HepG2 (cell line): ENCODE results near the gene TLE1. TPM values are rescaled to one million over a fixed set of nuclear protein-coding genes. Genes with fewer than 3 reads are reported as not detected.

ENCODE experiments used
- ARHGAP35 ChIP-seq: sonication (generic); formaldehyde crosslinking; IDR thresholded peaks from 2 replicates; pipeline ENCODE4 v1.9.0; 2022; ENCODE audit warnings: mild to moderate bottlenecking, inconsistent platforms, moderate library complexity, missing genetic modification reagents, borderline replicate concordance
- CBX5 ChIP-seq: sonication (generic); formaldehyde crosslinking; IDR thresholded peaks from 2 replicates; pipeline ENCODE4 v1.4.0; 2020; ENCODE audit warnings: missing genetic modification reagents, borderline replicate concordance
- CENPT ChIP-seq: sonication (generic); formaldehyde crosslinking; IDR thresholded peaks from 2 replicates; pipeline ENCODE4 v1.8.0; 2022; ENCODE audit warnings: low read depth, mild to moderate bottlenecking, moderate library complexity, missing genetic modification reagents
- CSRNP2 ChIP-seq: sonication (generic); formaldehyde crosslinking; conservative IDR thresholded peaks from 2 replicates; pipeline ENCODE4 v1.8.0; 2022; ENCODE audit warnings: low read depth, missing genetic modification reagents
- E2F2 ChIP-seq: sonication (generic); formaldehyde crosslinking; IDR thresholded peaks from 2 replicates; pipeline ENCODE4 v1.4.0; 2020; ENCODE audit warnings: missing genetic modification reagents, borderline replicate concordance
- EP300 ChIP-seq, 3 experiments: sonication (generic) in 1 of 3; formaldehyde crosslinking in 1 of 3; IDR thresholded peaks; 2 replicates each; pipeline versions ENCODE4 v1.5.1 to v1.6.1; 2011 to 2020; ENCODE audit warnings: low read depth in 2 of 3, low read length in 2 of 3, borderline replicate concordance in 1 of 3, improper control_type of control experiment in 1 of 3, mild to moderate bottlenecking in 1 of 3, missing genetic modification reagents in 1 of 3, moderate library complexity in 1 of 3
- HNF4G ChIP-seq, 2 experiments: sonication (generic) in 1 of 2; formaldehyde crosslinking in 1 of 2; IDR thresholded peaks; 2 replicates each; pipeline versions ENCODE4 v1.4.0 to v1.6.1; 2011 to 2020; ENCODE audit warnings: borderline replicate concordance in 2 of 2, low read depth in 2 of 2, mild to moderate bottlenecking in 2 of 2, low read length in 1 of 2, missing genetic modification reagents in 1 of 2, moderate library complexity in 1 of 2
- JUNB ChIP-seq: sonication (generic); formaldehyde crosslinking; IDR thresholded peaks from 2 replicates; pipeline ENCODE4 v1.8.0; 2022; ENCODE audit warnings: missing genetic modification reagents, mild to moderate bottlenecking, borderline replicate concordance
- KDM1A ChIP-seq: IDR thresholded peaks from 2 replicates; pipeline ENCODE4 v1.6.1; 2016; ENCODE audit warnings: missing compliant biosample characterization
- KLF15 ChIP-seq: sonication (generic); formaldehyde crosslinking; IDR thresholded peaks from 2 replicates; pipeline ENCODE4 v1.8.1; 2023; ENCODE audit warnings: borderline replicate concordance, mild to moderate bottlenecking, inconsistent platforms, missing genetic modification reagents, mixed read lengths
- NRL ChIP-seq: sonication (generic); formaldehyde crosslinking; IDR thresholded peaks from 2 replicates; pipeline ENCODE4 v1.5.0; 2020; ENCODE audit warnings: missing genetic modification reagents, mild to moderate bottlenecking, moderate library complexity, borderline replicate concordance
- PLSCR1 ChIP-seq: sonication (generic); formaldehyde crosslinking; IDR thresholded peaks from 2 replicates; pipeline ENCODE4 v1.5.0; 2020; ENCODE audit warnings: missing genetic modification reagents, mild to moderate bottlenecking, borderline replicate concordance
- PRMT3 ChIP-seq: sonication (generic); formaldehyde crosslinking; IDR thresholded peaks from 2 replicates; pipeline ENCODE4 v1.8.1; 2022; ENCODE audit warnings: low read depth, mild to moderate bottlenecking, moderate library complexity, missing genetic modification reagents, borderline replicate concordance
- PTBP1 ChIP-seq: fragments of 200-400 bp; formaldehyde crosslinking; IDR thresholded peaks from 2 replicates; pipeline ENCODE4 v1.6.1; 2018; ENCODE audit warnings: low read length, low read depth; ENCODE audit not compliant: poor library complexity, severe bottlenecking
- TMF1 ChIP-seq: sonication (generic); formaldehyde crosslinking; IDR thresholded peaks from 2 replicates; pipeline ENCODE4 v1.8.1; 2022; ENCODE audit warnings: low read depth, missing genetic modification reagents
- YEATS4 ChIP-seq: sonication (generic); formaldehyde crosslinking; IDR thresholded peaks from 2 replicates; pipeline ENCODE4 v1.4.0; 2020; ENCODE audit warnings: missing genetic modification reagents, borderline replicate concordance
- ZNF703 ChIP-seq: sonication (generic); formaldehyde crosslinking; IDR thresholded peaks from 2 replicates; pipeline ENCODE4 v1.5.1; 2020; ENCODE audit warnings: missing genetic modification reagents, mild to moderate bottlenecking, moderate library complexity, borderline replicate concordance
- ZNF878 ChIP-seq: sonication (generic); formaldehyde crosslinking; IDR thresholded peaks from 2 replicates; pipeline ENCODE4 v1.8.1; 2023; ENCODE audit warnings: mild to moderate bottlenecking, missing genetic modification reagents, moderate library complexity
- ZNF891 ChIP-seq: sonication (generic); formaldehyde crosslinking; IDR thresholded peaks from 2 replicates; pipeline ENCODE4 v1.5.0; 2020; ENCODE audit warnings: mild to moderate bottlenecking, missing genetic modification reagents
- polyA plus RNA-seq, 8 experiments: library from polyadenylated mRNA; depleted of rRNA in 3 of 8; stranded (reverse) in 7 of 8; unstranded in 1 of 8; fragments of >200 nt; fragmentation: Illumina TruSeq in 4 of 8; extraction: Trizol in 4 of 8; gene quantifications; 2 replicates each; pipeline versions ENCODE4 v1.2.1 to v1.2.3, GENCODE V29; 2011 to 2016; ENCODE audit warnings: low read depth in 4 of 8, missing spikeins in 1 of 8, mixed read lengths in 1 of 8; ENCODE audit not compliant: insufficient read depth in 1 of 8
- total RNA-seq, 5 experiments: library from RNA; depleted of rRNA; stranded (reverse); fragments of >200 nt; fragmentation: Illumina TruSeq; extraction: Trizol; gene quantifications; 2 replicates each; pipeline ENCODE4 v1.2.3, GENCODE V29; 2016; ENCODE audit warnings: low read depth in 1 of 5
- TF ChIP-seq, protein P1 (sequence below): sonication (generic); formaldehyde crosslinking; IDR thresholded peaks from 2 replicates; pipeline ENCODE4 v1.5.1; 2020; ENCODE audit warnings: missing genetic modification reagents, mild to moderate bottlenecking, borderline replicate concordance
- TF ChIP-seq, protein P2 (sequence below): sonication (generic); formaldehyde crosslinking; IDR thresholded peaks from 2 replicates; pipeline ENCODE4 v1.5.0; 2020; ENCODE audit warnings: mild to moderate bottlenecking, missing genetic modification reagents, moderate library complexity

Gene TLE1
- total and polyA plus RNA-seq, 2 of the 13 experiments (the other 11 are each of a cell fraction or from before 2014, with no cell fraction given) = 35.9 to 109 TPM

DNA sequence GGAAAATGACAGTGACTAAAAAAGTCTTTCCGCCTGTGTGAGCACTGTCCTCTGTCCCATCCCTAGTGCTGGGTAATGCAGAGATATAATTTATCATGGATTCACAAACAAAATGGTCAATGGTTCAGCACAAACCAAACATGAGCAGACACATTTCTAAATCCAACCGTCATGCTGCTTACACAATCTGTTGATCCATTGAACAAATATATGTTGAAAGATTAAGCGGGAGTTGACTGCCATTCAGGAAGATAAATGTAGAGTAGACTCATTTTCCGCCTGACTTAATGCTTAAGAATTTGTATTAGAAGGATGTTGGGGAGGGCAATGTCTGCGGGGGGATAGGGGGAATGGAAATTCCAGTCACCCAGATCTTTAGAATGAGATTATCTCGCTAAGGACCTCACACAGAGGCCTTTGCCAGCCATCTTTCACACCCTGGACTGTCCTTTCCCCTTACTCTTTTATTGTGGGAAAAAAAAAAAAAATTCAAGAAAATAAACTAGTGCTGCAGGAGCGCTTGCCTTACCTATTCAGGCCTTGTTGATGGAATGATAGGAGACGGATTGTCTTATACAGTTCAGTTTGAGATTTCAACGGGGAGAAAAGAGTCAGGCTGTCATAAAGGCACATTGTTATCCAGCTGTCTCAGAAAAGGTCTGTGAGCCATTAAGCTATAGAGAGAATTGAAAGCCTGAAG, 153.7 kb downstream of the TLE1 start (continued):
- TF ChIP-seq YEATS4 (CRISPR knock-in tag) = no peak; the same call in 1 of the 2 replicates
- TF ChIP-seq PLSCR1 (CRISPR knock-in tag) = no peak
- no peak for TF ChIP-seq PRMT3
- peak; percentile 90 to 99 for TF ChIP-seq EP300 (IDR thresholded peaks at IDR 0.05; ENCODE audit: low read depth in 2 of 2, low read length in 2 of 2)
- TF ChIP-seq EP300 (CRISPR knock-in tag; IDR thresholded peaks at IDR 0.05; ENCODE audit: borderline replicate concordance) = peak; percentile 93
- TF ChIP-seq CSRNP2 (CRISPR knock-in tag) = no peak
- TF ChIP-seq CENPT = no peak
- TF ChIP-seq E2F2 = no peak
- TF ChIP-seq ZNF703 = no peak
- no peak for TF ChIP-seq NRL
- TF ChIP-seq, protein P1, sequence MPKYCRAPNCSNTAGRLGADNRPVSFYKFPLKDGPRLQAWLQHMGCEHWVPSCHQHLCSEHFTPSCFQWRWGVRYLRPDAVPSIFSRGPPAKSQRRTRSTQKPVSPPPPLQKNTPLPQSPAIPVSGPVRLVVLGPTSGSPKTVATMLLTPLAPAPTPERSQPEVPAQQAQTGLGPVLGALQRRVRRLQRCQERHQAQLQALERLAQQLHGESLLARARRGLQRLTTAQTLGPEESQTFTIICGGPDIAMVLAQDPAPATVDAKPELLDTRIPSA (CRISPR knock-in tag) = no peak
- TF ChIP-seq ZNF878 = no peak
- TF ChIP-seq KDM1A (CRISPR knock-in tag) = no peak
- no peak for TF ChIP-seq TMF1
- no peak for TF ChIP-seq CBX5 (CRISPR knock-in tag)
- no peak for TF ChIP-seq PTBP1
- TF ChIP-seq ARHGAP35 (CRISPR knock-in tag) = no peak
- TF ChIP-seq JUNB (CRISPR knock-in tag) = peak; percentile 78; the same call in 1 of the 2 replicates
- no peak for TF ChIP-seq ZNF891 (CRISPR knock-in tag)
- TF ChIP-seq, protein P2, sequence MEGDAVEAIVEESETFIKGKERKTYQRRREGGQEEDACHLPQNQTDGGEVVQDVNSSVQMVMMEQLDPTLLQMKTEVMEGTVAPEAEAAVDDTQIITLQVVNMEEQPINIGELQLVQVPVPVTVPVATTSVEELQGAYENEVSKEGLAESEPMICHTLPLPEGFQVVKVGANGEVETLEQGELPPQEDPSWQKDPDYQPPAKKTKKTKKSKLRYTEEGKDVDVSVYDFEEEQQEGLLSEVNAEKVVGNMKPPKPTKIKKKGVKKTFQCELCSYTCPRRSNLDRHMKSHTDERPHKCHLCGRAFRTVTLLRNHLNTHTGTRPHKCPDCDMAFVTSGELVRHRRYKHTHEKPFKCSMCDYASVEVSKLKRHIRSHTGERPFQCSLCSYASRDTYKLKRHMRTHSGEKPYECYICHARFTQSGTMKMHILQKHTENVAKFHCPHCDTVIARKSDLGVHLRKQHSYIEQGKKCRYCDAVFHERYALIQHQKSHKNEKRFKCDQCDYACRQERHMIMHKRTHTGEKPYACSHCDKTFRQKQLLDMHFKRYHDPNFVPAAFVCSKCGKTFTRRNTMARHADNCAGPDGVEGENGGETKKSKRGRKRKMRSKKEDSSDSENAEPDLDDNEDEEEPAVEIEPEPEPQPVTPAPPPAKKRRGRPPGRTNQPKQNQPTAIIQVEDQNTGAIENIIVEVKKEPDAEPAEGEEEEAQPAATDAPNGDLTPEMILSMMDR (CRISPR knock-in tag) = no peak
- peak; percentile 61 for TF ChIP-seq HNF4G (IDR thresholded peaks at IDR 0.05; ENCODE audit: borderline replicate concordance, low read depth, low read length)
- peak; percentile 40; the same call in 1 of the 2 replicates for TF ChIP-seq HNF4G (CRISPR knock-in tag; IDR thresholded peaks at IDR 0.05; ENCODE audit: borderline replicate concordance, low read depth)
- TF ChIP-seq KLF15 (CRISPR knock-in tag) = no peak
